ENCODE results near the gene FLOT2.
"Not testable (repeated sequence)": the region's sequence is repeated elsewhere in the genome, so short reads cannot be mapped to it uniquely, and the experiment has no call there.

The FLOT2 gene

GRCh38 chr17:28916302-28916934, 18.9 kb upstream of the FLOT2 start:
- DNase-seq = peak; percentile 56 to 59

- DNase-seq = no peak
Observed at GRCh38 chr17:28912938-28913333, 15.4 kb upstream of the FLOT2 start.

GRCh38 chr17:28912281-28912937, 14.9 kb upstream of the FLOT2 start:
- peak in 1 of 2 experiments; percentile 44 for DNase-seq

DNA sequence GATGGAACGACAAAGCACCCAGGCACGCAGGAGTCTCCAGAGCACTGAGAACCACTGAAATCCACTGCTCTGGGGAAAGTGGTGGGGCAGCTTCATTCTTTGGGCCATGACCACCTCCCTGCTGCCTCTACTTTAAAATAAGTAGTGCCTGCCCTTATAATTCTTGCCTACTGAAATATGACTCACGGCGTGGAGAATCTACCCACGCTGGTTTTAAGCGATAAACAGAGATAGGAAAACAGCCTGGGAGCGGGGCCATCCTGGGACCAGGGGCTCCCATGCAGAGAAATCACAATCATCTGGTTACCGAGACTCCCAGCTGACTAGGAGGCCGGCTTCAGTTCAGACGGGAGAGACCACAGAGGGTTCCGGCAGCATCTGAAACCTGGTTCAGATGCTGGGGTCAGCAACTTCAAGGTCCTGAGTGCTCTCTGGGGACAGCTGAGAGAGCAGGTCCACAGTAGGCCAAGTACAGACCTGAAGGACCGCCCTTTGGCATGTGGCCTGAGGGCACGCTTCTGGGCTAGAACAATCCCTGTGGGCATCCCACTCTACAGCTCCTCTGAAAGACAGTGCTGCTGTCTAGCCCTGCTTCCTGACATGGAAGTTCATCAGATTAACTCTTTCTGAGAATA, 14.0 kb upstream of the FLOT2 start:
- no peak for DNase-seq

DNA sequence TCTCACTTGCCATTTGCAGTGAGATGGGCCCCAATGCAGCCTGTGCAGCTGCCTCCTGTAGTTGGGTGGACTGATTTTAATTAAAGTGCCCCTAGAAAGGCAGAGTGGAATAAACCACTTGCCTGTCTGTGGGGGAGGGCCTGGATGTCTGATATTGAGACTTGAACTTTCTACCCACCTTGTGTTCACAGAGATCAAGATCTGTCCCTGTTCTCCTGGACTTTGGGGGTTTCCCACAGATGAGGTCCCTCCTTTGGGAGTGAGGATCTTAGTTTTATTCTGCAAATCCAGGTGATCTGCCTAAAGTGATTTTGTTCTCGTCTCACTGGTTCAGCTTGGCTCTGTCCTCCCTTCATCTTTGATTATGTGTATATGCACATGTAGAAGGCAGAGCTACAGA, 13.0 kb upstream of the FLOT2 start:
- DNase-seq = no peak

- no peak for DNase-seq
Observed at GRCh38 chr17:28908640-28909167, 11.2 kb upstream of the FLOT2 start.

DNA sequence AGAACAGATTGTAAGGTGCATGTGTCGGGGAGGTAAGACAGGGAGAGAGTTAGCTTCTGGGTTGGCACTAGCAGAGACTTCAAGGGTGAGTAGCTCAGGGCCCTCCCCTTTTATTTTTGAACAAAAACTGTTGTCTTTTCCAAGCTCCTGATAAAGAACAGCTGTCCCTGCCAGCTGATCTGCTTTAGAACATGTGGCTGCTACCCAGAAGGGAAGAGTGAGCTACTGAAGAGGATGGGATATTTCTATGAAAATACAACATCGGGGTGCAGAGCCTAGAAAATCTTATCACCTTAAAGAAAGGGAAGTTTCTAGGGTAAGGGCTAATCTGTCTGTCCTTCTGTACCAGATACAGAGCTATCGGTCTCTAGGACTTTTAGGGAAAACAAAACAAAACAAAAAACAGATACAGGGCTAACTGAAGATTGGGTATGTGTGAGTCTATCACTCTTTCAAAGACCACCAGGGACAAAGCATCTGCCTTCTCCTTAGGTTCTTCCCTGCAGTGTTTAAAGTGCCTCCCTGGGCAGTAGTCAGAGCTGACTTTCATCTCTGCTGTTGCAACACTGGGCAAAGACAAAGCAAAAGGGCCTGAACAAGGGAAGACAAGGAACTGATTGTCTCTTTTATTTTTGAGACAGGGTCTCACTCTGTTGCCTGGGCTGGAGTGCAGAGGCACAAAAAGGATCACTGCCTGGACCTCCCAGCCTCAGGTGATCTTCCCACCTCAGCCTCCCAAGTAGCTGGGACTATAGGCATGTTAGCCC, 10.4 kb upstream of the FLOT2 start:
- DNase-seq = no peak

DNA sequence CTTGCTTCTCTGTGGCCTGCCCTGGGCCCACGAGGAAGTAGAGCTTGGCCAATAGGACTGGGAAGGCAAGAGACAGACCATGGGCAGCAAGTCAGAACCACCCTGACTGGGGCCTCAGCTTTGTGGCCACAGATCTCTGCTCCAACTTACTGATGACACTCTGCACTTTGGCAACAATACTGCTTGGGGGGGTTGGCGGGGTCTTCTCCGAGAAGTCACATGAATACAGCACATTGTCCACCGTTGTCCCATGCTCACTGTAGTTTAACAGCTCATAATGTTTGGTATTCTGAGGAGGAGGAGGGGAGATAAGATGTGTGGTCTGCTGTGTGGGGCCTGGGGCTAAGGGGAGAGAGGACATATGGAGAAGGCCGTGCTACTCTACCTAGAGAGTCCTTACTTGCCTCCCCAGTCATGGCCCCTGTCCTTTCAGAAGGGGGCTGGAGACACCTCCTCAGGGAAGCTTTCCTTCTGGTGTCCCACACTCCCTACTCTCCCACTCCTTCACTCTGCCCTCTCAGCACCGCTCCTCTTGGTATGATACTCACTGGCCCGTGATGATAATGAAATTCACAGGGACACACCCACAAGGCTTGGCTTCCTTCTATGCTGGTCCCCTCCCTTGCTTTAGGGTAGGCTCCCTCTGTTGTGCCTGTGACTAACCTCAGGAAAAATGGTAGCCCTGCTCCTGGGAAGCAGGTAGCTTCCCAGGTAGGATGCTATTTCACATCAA, 9.3 kb upstream of the FLOT2 start:
- DNase-seq = no peak

GRCh38 chr17:28906276-28906675, 8.7 kb upstream of the FLOT2 start:
- DNase-seq = no peak

- no peak for DNase-seq
Observed at GRCh38 chr17:28904800-28905199, 7.3 kb upstream of the FLOT2 start.

- not testable (repeated sequence) for DNase-seq
Observed at GRCh38 chr17:28903546-28903841, 6.0 kb upstream of the FLOT2 start.

DNA sequence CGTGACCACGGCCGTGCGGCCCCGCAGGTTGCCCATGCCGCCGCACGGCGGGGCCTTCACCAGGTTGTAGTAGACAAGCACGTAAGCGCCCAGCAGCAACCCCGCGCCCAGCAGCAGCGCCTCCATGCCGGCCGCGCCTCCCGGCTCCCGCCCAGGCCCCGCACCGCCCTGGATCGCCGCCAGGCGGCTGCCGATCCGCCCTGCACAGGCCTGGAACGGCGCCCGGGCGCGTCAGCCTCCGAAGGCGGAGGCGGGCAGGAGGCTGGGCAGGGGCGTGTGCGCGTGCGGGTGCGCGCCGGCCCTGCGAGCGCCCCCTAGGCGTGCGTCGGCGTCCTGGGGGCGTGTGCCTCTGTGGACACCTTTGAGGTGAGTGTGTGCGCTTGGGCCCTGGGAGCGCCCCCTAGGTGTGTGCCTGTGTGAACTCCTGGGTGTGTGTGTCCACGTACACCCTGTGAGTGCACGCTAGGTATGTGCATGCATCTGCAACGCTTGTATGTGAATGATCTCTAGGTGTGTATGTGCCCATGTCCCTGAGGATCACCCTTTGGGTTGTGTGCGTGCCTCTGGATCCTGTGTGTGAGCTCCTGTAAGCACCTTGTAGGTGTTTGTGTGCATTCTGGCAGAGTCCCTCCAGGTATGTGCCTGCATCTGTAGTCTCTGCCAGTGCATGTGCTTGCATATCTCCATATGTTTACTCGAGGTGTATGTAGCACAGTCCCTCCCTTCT, 5.4 kb upstream of the FLOT2 start, which contains the start of gene DHRS13:
DHRS13 (minus strand) TSS at position 261 of the 727 bp plus-strand sequence; CDS start at position 126, 135 bp downstream.
- peak; percentile 93 to 96 for DNase-seq

DNA sequence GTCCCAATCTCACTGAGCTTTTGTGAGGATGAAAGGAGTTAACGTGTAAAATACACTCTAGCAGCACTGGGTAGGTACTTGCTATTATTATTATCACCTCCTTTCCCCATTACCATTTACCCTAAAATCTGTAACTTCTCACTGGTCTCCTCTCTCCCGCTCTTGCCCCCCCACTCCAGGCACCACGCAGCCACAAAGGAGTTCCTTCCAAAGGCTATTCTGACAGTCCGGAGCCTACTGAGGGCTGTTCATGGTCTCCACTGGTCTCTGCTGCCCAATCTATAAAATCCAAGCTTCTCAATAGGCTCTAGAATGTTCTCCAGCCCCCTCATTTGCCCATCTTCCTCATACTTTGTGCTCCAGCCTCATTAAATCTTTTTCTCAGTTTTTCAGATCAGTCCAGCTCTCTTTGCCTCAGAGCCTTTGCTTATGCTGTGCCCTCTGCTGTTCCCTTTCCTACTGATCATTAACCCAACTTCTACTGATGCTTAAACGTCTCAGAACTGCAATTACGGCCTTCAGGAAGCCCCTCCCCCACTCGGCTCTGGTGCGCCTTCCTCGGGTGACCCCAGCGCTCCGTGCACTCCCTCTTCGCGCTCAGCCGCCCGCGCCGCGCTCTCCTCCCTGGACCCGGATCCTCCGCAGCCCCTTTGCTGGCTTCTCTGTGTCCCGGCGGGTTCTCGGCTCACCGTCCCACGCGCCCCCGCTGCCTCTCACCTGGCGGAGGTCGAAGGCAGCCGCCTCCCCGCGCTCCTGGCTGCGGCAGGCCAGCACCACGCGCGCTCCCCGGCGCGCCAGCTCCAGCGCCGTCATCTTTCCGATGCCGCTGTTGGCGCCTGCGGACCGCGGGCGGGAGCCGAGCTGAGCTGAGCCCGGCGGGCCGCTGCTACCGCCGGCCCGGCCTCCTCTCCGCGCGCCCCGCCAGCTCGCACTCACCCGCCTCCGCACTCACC, 4.6 kb upstream of the FLOT2 start:
- DNase-seq = peak; percentile 70 to 75

- DNase-seq = no peak
Observed at GRCh38 chr17:28900986-28901726, 3.6 kb upstream of the FLOT2 start.

DNA sequence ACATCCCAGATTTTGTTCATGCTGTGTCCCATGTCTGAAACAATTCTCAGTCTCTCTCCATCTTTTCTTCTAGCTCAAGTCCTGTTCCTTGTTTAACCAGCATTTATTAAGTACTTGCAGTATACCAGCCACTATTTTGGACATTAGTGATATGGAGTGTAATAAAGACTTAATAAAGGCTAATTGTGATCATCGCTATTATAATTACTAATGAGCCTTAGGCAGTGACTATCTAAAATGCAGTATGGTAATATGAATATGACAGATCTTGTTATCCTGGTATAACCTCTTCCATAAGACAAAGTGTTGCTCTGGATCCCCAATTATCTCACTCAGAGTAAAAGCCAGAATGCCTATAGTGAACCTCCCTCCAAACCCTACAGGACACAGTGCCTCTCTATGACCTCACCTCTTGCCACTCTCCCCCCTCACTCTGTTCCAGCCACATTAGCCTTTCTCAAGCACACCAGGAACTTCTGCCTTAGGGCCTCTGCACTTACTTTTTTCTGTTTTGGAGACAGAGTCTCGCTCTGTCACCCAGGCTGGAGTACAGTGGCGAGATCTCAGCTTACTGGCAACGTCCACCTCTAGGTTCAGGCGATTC, 1.8 kb upstream of the FLOT2 start:
- no peak for DNase-seq

- no peak for DNase-seq
Observed at GRCh38 chr17:28898527-28898955, 1.0 kb upstream of the FLOT2 start.

GRCh38 chr17:28897769-28898526, 415 bp upstream of the FLOT2 start:
- no peak for DNase-seq

DNA sequence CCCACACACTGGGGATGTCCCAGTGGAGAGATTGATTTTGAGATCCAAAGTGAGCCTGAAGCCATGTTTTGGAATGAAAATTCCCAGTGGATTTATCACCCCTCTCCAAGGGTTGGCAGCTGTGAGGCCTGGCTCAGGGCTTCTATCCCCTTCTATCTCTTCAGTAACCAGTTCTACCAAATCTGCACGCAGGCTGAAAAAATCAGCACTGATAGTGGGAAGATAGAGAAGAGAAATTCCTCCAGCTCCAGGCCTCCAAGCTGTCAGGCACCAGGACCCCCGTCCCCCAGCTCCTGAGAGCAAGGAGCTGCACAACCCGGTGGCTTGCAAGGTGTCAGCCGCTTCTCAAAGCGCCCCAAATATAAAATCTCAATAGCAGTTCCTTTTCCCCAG, 1.0 kb downstream of the FLOT2 start:
- no peak for DNase-seq

Data from activated T-cell treated with anti-CD3 and anti-CD28 coated beads, Interleukin-2, amount 50 U/mL, for 48 hours (primary cell).